NCI-H1092 treated with DMSO at 0.1 percent for 48 hours (cell line): ENCODE results near the gene ARHGEF10L.
"Not testable (repeated sequence)": the region's sequence is repeated elsewhere in the genome, so short reads cannot be mapped to it uniquely, and the experiment has no call there.

ENCODE experiments used
- DNase-seq: peaks from one replicate; lab custom pipeline; 2025; lab: John Stamatoyannopoulos, UW

The ARHGEF10L gene

DNA sequence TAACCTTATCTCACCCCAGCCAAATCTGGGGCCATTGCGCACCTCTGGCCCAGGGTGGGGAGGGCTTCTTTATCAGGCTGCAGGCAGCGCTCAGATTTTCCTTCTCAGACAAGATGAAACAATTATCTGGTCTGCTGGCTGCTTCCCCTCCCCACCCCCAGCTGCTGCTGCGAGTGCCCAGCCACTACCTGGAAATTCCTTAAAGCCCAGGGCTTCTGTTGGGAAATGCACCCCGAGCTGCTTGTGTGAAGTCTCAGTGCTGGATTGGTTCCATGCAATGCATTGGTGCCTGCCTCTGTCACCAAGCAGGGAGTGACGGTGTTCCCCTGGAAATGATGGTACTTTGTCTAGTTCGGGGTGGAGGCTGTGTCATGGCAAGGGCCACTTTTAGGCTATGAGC is 197.1 kb downstream of the ARHGEF10L start:
- no peak for DNase-seq

DNA sequence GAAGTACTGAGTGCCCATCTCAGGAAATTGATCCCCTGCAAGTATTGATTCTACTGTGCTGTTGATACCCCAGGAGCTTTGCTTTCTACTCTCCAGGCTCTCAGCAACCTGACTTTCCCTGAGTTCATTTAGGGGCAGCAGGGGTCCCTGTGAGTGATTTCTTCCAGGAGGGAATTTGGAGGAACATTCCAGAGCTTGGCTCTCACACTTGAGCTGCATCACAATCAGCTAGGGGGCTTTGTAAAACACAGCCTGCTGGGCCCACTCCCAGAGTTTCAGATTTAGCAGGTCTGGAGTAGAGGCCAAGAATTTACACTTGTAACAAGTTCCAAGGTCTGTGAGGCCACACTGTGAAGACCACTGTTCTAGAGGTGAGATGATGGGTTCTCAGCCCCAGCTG is 199.6 kb downstream of the ARHGEF10L start:
- DNase-seq, result no peak

DNA sequence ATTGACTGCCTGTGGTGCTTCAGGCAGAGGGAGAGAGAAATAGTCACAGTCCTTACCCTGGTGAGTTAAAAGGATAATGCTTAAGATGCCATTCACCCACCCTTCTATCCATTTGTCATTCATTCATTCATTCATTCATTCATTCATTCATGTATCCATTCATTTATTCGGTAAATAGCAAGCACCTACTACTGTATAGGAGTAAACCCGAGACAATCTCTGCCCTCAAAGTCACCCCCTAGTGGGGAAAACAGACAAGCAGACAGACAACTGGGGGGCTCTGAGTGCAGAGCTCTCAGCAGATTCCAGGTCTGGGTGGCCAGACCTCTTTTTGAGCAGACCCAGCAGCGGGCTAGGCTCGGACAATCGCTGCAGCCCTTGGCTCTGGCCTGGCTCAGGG is 201.6 kb downstream of the ARHGEF10L start:
- no peak for DNase-seq

DNA sequence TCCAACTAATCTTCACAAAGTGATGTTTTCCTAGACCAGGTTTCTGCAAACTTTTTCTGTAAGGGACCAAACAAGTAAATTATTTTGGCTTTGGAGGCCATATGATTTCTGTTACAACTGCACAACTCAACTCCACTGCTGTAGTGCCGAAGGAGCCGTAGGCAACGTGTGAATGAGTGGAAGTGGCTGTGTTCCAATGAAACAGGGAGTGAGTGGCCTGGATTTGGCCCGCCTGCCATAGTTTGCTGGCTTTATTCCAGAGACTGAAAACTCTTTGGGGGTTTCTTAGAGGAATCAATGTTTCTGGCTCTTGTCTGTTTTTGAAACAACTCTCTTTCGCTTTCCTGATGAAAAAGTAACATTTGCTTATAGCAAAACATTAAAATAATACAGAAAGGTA is 203.1 kb downstream of the ARHGEF10L start:
- DNase-seq, result peak; percentile 56

- DNase-seq, result no peak
Observed at GRCh38 chr1:17743008-17743647, 203.6 kb downstream of the ARHGEF10L start.

GRCh38 chr1:17743925-17744324 is 204.4 kb downstream of the ARHGEF10L start:
- DNase-seq, result no peak

GRCh38 chr1:17744666-17745478 is 205.4 kb downstream of the ARHGEF10L start:
- DNase-seq, result no peak

DNA sequence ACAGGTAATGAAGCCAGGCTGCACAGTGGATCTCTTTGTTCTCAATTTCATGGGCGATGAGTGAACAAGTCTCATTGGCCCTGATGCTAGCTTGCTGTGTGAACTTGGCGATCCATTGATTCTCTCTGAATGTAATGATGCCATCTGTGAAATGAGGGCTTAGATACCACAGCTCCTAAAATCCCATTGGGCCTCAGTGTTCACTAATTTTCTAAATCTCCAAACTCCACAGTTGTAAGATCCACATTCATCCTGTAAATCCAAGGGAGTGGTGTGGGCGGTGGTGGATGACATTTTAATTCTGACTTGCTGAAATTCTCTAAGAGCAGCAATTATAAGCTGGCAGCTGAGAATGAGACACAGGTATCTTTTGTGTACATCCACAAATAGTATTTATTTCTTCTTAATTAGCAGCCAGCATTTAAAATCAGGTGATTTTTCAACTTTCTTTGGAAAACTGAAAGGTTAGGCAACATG is 206.0 kb downstream of the ARHGEF10L start:
- no peak for DNase-seq

DNA sequence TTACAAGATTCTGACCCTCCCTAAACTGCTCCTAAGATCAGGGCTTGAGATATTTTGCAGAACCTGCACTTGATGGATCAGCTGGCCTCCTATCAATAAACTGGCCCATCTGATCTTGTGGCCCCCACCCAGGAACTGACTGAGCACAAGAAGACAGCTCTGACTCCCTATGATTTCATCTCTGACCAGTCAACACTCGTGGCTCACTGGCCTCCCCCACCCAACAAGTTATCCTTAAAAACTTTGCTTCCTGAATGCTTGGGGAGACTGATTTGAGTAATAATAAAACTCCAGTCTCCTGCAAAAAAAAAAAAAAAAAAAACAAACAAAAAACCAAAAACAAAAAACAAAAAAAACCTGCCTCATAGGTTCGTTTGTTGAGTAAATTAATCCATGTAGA is 206.8 kb downstream of the ARHGEF10L start:
- not testable (repeated sequence) for DNase-seq

DNA sequence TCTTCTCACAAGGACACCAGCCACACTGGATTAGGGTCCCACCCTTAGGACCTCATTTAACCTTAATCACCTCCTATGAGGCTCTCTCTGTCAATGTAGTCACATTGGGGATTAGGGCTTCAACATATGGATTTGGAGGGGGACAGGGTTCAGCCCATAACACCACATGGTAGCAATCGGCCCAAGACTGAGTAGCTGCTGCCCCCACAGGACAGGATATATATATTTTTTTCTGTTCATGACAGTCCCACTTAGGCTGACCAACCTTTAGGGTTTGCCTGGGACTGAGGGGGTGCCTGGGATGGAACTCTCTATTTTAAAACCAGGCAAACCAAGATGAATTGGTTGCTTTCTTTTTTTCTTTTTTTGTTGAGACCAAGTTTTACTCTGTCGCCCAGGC is 207.4 kb downstream of the ARHGEF10L start:
- no peak for DNase-seq
